OCI-LY3 (cell line): Measurements from ENCODE around the gene RIIAD1.

ENCODE experiments used
- EZH2phosphoT487 ChIP-seq: fragments of 200-600 bp; shearing (Covaris generic); IDR thresholded peaks from 2 replicates; pipeline ENCODE4 v1.6.1; 2018; ENCODE audit warnings: antibody characterized with exemption, mixed run types, low read depth
- TF ChIP-seq, protein P1 (sequence below): fragments of 200-600, 300-600 bp; sonication (generic); IDR thresholded peaks from 2 replicates; pipeline ENCODE4 v1.5.1; 2014; ENCODE audit warnings: antibody characterized with exemption, low read length, low read depth

DNA sequence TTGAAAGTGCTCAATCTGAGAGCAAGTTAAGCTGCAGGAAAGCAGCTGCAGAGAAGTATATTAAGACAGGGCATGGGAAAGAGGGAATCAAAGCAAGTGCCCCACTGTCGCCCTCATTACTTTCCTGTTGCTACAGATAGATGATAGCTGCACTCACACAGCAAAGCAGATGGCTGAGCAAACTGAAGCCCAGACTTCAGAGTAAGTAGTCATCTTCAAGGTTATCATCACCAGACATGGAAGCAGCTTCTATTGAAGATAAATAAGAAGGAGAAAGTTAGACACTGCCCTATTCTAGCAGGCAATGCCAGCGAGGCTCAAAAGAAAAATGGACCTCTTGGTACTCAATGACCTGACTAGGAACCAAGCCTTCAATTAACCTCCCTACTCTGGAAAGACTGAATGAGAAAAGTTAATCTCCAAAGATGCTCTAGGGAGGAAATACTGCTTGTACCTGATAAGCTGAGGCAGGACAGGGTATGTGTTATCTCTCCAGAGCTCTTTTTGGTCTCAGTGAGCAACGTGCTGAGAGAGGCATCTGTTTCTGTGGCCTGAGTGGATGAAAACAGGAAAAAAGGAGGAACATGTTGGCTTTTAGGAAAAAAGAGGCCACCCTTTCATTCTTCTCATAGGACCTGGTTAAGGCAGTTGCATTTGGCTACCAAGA lies 53.1 kb downstream of the RIIAD1 start:
- TF ChIP-seq, protein P1, sequence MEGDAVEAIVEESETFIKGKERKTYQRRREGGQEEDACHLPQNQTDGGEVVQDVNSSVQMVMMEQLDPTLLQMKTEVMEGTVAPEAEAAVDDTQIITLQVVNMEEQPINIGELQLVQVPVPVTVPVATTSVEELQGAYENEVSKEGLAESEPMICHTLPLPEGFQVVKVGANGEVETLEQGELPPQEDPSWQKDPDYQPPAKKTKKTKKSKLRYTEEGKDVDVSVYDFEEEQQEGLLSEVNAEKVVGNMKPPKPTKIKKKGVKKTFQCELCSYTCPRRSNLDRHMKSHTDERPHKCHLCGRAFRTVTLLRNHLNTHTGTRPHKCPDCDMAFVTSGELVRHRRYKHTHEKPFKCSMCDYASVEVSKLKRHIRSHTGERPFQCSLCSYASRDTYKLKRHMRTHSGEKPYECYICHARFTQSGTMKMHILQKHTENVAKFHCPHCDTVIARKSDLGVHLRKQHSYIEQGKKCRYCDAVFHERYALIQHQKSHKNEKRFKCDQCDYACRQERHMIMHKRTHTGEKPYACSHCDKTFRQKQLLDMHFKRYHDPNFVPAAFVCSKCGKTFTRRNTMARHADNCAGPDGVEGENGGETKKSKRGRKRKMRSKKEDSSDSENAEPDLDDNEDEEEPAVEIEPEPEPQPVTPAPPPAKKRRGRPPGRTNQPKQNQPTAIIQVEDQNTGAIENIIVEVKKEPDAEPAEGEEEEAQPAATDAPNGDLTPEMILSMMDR = no peak
- TF ChIP-seq EZH2phosphoT487 = no peak
